ENCODE measurements around the gene COX19.
"Not testable (repeated sequence)": the region's sequence is repeated elsewhere in the genome, so short reads cannot be mapped to it uniquely, and the experiment has no call there.

The COX19 gene

GRCh38 chr7:1010226-1010625 lies 34.9 kb upstream of the COX19 start:
- no peak for DNase-seq

DNA sequence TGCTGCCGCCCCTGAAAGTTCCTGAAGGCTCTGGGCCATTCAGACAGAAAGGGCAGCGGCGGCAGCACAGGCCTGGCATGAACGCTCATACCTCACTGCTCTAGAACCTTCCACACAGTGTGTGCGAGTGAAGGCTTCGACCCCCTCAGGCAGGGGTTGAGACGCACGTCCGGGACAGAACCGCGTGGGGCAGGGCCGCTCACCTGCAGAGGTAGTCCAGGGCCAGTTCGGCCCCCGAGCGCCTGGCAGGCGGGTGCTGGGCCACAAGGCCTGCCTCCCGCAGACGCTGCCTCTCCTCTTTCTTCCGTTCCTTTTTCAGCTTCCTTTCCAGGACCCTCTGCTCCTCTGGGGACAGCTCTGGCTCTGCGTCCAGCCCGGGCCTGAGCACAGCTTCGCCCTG lies 34.4 kb upstream of the COX19 start:
- DNase-seq, result no peak

DNA sequence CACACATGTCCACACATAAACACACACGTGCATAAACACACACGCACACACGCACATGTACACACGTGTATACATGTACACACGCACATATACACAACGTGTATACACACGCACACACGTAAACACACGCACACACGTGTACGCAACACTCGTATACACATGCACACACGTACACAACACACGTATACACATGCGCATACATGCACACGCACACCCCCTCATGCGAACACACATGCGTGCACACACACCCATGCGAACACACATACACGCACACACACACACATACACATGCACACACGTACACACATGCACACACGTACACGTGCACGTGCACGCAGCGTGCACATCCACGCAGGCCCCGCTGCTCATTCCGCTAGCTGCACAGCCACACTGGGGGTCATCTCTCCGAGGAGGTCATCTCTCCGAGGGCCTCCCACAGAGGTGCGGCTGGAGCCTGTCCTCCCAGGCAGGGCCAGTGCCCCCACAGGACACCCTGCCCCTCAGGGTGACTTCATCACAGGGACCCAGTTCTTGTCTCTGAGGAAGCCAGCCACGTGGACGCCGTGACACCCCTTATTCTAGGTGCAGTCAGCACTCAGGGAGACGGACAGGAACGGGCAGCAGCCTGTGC lies 33.5 kb upstream of the COX19 start:
- DNase-seq, result no peak

DNA sequence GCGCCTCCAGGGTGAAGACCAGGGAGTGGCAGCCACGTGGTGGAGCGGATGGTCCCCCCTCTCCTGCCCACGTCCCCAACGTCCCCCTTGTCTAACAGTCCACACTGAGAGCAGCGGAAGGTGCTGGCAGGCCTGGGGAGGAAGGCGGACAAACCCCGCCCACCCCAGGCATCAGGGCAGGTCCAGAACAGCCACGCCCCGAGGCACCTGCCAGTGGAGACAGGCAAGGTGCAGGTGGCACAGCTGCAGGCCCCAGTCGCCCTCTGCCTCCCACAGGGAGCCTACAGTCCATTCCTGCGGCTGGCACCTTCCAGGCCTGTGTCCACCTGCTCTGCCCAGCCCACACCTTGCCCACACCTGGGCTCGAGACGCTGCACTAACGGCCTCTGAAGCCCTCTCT lies 32.6 kb upstream of the COX19 start:
- no peak for DNase-seq

DNA sequence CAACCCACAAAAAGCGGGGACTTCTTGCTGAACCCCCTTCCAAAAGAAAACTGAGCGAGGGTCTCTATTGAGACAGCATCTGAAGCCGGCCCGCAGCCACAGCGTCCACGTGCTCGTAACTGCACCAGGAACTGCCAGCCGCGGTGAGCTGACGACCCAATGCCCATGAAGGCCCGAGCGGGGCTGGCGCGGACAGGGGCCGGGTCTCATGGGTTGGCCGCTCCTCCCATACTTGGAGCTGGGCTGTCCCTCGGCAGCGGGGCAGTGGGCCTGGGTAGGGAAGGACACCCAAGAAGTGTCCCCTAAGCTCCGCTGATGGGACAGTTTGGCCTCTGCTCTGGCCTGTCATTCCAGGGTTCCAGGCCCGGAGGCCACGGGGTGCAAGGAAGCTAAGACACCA lies 30.0 kb upstream of the COX19 start:
- no peak for DNase-seq

DNA sequence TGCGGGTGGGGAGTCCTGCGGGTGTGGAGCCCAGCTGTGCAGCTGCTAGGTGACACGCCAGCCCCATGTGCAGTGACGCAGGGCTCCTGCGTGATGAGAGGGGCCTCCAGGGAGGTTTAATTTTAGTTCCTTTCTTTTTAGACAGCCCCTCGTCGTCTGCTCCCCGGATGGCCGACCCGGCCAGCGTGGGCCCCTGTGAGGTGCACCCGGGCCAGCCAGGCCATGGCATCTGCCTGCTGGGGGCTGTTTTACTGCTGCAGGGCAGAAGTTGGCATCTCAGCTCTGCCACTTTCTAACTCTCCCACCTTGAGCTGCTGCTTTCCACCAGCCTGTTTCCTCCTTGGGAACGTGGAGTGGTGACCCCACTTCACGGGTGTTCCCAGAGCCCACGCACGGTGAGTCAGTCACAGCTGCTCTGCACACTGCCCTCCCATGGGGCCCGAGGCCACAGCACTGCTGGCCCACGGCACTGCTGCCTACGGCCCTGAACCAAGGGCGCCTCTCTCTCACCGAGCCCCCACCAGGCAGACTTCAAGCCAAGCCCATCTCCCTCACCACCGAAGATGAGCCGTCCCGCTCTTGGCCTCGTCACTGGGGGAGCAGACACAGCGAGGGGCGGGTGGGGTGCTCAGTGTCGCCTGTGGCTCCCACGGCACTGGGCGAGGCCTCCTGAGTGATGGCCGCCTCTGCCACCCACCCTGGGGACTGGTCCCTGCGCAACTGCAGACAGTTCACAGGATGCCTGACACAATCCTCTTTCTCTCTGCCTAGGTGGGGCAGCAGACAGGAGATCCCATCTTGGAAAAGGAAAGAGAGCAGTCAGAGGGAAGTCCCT lies 28.9 kb upstream of the COX19 start:
- no peak for DNase-seq

DNA sequence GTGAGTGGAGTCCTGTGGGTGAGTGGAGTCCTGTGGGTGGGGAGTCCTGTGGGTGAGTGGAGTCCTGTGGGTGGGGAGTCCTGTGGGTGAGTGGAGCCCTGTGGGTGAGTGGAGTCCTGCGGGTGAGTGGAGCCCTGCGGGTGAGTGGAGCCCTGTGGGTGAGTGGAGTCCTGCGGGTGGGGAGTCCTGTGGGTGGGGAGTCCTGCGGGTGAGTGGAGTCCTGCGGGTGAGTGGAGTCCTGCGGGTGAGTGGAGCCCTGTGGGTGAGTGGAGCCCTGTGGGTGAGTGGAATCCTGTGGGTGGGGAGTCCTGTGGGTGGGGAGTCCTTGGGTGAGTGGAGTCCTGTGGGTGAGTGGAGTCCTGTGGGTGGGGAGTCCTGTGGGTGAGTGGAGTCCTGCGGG lies 27.1 kb upstream of the COX19 start:
- DNase-seq, result not testable (repeated sequence)

DNA sequence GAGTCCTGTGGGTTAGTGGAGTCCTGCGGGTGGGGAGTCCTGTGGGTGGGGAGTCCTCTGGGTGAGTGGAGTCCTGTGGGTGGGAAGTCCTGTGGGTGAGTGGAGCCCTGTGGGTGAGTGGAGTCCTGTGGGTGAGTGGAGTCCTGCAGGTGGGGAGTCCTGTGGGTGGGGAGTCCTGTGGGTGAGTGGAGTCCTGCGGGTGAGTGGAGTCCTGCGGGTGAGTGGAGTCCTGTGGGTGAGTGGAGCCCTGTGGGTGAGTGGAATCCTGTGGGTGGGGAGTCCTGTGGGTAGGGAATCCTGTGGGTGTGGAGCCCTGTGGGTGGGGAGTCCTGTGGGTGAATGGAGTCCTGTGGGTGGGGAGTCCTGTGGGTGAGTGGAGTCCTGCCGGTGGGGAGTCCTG lies 26.7 kb upstream of the COX19 start:
- DNase-seq, result not testable (repeated sequence)

- DNase-seq, result not testable (repeated sequence)
Measured at GRCh38 chr7:1001069-1001770, 25.9 kb upstream of the COX19 start.

DNA sequence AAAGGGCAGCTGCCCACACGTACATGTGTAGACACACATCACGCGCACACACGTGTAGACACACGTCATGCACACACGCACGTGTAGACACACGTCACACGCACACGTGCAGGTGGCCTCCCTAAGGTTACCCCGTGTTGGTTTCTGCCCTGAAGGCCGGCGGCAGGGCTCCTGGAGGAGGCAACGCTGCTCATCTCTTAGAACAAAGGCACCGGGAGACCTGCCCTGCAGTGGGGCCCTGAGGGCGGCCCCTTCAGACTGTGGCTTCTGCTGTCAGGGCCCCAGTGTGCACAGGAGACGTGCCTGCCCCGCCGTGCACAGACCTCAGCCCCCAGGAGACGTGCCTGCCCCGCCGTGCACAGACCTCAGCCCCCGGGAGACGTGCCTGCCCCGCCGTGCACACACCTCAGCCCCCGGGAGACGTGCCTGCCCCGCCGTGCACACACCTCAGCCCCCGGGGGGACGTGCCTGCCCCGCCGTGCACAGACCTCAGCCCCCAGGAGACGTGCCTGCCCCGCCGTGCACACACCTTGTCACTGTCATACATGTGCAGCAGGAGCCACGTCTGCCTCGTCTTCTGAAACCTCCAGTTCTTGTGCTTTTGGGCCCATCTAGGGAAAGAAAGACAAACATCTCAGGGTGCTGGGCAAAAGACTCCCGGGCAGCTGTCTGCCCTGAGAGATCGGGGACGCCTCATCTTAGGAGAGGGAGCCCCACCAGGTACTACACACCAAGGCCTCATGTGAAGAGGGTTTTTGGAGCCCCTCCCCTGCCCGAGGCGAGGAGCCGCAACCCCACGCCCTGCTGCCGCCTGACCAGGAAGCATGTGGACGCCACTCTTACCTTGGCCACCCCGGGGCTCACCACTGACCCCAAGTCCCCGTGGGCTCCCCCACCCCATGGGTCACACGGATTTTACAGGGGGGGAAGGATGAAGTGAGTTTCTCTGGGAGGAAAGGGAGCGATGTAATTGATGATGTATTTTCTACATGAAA lies 24.9 kb upstream of the COX19 start:
- DNase-seq, result no peak

DNA sequence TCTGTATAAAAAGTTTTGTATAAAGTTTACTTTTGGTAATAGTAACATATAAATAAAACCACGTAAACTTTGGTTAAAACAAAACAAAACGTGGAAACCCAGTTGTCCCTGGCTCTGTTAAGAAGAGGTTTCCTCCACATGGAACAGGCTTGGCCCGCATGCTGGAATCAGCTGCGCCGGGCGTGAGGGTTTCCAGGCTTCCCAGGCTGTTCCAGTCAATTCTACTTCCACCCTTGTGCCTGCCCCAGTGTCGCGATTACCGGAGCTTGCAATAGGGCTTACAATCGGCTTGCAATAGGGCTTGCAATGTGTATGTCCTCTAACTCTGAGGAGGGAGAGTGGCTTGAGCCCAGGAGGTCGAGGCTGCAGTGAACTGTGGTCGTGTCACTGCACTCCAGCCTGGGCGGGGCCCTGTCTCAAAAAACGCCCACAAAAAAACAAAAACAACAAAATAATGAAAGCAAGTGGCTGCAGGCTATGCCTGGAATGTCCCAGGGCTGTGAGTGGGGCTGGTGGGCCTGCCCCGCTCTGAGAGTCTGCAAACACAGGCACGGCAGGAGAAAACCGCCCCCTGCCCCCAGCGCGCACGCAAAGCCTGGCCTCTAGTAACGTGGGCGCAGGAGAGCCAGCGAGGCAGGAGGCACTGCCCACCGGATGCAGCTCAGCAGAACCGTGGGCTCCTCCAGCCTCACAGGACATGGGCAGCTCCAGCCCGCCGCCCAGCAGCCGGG lies 24.0 kb upstream of the COX19 start:
- no peak for DNase-seq

- no peak for DNase-seq
Measured at GRCh38 chr7:997404-998395, 22.4 kb upstream of the COX19 start.

GRCh38 chr7:996079-996872 lies 20.9 kb upstream of the COX19 start:
- DNase-seq, result no peak

- no peak for DNase-seq
Measured at GRCh38 chr7:995571-995970, 20.2 kb upstream of the COX19 start.

DNA sequence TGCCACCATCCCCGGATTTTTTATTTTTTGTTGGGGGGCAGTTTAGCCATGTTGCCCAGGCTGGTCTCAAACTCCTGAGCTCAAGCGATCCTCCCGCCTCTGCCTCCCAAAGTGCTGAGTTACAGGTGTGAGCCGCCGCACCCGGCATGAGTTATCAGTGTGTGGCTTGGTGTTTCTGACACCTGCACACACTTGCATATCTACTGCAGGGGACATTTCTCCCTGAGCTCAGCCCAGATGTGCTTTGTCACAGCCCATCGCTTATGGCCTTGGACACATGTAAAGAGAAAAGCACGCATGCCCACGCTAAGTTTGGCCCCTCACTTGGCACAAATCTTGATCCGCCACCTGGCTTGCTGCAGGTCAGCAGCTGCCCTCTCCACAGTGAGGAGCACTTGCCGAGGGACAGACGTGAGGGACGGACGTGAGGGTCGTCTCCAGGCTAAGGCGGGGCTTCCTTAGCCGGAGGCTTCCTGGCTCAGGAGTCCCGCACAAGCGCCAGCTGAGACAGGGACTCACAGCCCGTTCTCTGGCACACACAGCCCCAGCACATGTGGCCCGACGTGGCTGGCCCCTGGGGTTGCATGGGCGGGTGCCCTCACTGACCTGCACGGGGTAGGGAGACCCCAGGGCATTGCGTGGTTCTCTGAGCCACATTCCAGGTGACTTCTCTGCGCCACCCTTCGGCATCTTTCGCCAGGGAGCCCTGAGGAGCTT lies 19.4 kb upstream of the COX19 start:
- no peak for DNase-seq

DNA sequence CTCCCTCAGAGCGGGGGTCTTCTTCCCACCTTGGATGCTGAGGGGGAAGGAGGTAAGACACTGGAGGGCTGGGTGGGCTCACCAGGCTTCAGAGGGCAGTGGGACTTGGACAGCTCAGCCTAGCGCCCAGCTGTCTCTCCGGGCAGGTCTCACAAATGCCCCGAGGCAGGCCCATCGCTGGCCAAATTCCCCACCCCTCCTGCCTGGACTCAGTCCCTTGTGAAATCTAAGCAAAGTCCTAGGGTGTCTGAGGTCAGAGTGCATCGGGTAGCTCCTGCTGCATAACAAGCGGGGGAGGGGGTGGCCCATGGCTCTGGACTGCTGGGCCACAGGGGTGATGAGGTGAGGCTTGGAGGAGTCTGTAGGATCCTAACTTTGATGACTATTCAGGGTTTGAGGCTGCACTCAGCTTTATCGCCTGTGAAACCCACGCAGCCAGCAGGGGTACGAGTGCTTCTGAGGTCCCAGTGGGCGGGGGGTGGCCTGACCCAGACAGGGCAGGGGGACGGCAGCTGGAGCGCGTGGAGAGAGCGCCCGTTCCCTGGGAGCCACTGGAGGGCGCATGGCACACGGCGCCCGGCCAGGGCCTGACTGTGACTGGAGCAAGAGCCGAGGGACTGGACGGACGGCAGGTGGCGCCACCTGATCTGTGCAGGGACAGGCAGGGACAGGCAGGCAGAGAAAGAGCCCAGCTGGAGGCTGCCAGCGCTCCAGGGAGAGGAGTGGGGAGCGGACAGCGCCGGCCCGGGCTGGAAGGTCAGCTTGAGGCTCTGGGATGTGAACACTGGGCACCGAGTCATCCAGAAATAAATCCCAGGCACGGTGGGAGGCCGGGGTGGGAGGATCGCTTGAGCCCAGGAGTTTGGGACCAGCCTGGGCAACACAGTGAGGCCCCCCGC lies 17.6 kb upstream of the COX19 start:
- peak; percentile 82 for DNase-seq

DNA sequence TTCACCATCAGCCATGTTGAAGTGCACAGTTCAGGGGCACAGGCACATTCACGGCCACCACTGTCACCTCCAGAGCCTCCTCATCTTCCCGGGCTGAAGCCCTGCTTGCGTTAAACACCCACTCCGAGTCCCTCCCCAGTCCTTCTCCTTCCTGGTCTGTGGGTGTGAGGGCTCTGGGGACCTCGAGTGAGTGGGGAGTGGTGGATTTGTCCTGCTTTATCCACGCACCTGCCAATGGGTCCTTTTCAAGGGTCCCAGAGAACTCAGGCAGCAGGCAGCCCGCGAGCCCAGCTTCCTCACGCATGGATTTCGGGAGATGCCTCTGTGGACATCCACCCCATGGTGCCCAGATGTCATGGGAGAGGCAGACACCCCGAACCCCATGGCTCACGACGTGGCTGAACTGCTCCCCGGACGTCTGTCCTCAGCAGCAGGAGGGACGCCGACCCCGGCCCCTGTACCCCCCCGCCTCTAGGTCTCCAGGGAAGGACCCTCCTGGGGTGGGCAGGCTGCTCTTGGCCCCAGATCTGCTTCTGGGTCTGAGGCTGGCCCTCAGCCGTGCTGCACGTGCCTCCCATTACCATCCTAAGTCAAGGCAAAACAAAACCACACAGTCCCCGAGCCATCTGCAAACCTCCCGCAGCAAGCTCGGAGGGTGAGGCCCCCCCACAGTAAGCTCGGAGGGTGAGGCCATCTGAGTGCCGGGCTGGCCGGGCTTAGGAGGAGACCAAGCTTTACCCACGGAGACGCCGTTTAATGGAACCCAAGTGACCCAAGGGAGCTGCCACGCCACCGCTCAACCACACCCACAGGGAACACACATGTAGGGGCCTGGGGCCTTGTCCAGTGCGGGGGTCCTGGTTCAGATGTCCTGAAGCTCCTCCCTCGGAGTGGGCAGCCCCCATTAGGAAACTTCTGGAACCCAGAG lies 16.6 kb upstream of the COX19 start:
- DNase-seq, result no peak

All from activated gamma-delta T cell (primary cell).